GM19324 (cell line): ENCODE measurements around the gene FAM149A.

ENCODE experiments used
- ATAC-seq: cut with Tn5 transposase; IDR thresholded peaks from one replicate; pipeline ENCODE4 v1.9.1; 2021; ENCODE audit warnings: mild to moderate bottlenecking, moderate library complexity; ENCODE audit not compliant: unreplicated experiment, low FRiP score

FAM149A gene

DNA sequence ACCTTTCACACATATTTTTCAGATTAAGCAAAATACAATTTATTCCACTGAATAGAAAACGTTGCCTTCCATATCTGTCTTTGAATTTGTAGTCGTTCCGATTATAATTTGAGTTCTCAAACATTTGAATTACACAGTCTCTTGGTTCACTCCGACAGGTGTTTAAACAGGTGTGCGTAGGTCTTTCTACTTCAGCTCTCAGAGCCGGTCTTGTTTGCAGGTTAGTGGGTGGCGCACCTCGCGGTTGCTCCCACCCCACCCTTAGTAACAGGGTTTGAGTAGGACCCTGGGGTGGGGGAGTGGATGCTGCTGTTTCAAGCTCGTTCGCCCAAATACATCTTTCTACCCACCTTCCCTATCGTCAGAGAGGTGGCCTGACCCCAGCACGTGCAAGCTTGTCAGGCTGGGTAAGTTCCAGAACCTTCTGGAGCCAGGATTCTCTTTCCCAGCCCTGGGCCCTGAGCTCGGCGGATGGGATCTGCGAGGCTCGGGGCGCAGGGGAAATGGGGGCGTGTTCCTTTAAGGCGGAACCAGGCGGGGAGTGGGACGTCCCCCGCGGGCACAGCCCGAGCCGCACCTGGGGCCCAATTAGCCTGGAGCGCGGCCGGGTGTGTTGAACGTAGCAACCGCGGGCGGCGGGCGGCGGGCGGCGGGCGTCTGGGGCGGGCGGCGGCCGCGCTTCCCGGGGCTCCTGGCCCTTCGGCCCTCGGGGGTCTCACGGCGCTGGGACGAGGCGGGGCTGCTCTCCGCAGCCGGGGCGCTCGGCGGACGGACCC is at the start of gene FAM149A:
FAM149A (plus strand) TSS at position 591 of the 776 bp plus-strand sequence.
- peak; percentile 87 for ATAC-seq

DNA sequence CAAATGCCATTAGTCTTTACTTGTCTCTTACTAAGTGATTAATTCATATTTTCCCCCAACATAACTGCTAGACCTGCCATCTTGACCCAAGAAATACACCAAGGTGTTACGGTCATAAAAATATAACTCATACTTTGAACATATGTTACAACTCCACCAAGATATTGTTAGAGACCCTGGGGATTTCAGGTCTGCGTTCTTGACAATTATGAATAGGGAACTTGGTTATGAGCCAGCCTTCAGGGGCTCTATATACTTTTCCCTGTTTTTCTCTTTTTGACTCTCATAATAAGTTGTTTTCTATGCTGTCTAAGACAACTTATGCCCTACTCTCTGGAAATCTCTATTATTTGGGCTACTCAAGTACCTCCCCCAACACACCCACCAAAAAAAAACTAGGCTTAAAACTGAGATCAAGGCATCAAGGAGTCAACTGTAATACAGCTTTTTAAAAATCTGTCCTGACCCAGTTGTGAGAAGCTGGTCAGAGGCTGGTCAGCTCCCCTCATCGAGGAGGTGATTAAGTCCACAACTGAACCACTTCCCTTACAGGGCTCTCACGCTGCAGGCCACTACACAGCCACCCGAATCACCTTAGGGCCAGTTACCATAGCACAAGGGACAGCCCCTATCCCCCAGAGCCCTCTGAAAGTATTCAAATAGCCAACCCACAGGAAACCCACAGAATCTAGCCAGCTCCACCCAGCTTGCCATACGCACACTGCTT is 46.1 kb upstream of the FAM149A start:
- peak; percentile 99 for ATAC-seq

DNA sequence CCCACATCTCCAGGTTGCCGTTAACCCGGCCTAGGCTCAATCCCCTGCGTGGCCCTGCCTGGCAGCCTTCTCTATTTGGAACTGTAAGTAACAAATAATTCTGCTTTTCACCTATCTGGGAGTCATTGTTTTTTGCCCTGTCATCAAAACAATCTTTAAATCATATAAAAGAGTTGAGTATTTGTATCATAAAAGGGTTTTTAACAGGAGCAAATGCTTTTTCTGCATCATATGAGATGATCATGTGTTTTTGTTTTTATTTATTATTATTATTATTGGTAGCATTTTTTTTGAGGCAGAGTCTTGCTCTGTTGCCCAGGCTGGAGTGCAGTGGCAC is 45.6 kb upstream of the FAM149A start:
- ATAC-seq, result no peak

DNA sequence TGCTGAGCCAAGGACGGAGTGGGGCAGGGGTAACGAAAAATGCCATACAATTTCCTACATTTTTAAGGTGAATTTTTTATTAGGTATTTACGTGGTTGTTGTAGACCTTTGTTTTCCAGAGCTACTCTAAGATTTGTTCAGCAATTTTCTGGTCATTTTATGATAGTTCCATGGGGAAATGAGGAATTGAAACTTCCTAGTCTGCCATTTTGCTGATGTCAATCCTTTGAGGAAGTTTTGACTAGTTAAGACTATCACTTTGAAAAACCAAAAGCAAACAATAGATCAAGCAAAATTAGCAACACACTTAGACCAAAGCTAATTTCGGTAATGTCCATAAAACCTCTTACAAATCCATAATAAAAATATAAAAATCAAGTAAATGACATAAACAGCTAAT is 42.6 kb upstream of the FAM149A start:
- ATAC-seq, result no peak

DNA sequence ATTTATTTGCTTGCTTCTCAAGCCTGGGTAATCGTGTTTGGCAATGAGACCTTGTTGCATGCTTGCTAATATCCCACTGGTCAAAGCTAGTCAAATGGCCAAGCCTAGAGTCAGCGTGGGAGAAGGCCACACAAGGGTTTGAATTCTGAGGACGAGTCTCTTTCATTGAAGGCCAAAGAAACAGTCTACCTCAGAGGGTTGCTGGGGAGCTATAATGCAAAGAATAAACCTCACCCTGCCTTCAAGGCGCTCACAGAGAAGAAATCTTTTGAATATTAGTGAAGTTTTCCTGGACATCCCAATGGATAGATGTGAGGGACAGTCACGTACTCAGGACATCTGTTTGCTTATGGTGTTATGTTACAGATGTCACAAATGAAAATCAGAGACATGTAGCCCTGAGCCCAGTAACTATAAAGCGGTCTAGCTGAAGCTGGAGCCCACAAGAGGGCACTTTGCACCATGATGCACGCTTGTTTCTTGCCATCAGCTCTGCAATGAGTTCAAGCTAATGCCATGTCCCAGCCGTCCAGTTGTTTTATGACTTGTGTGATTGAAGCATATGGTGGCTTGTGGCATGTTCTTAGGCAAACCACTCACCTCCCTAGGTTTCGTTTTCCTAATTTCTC is 36.6 kb upstream of the FAM149A start:
- ATAC-seq, result peak; percentile 85

DNA sequence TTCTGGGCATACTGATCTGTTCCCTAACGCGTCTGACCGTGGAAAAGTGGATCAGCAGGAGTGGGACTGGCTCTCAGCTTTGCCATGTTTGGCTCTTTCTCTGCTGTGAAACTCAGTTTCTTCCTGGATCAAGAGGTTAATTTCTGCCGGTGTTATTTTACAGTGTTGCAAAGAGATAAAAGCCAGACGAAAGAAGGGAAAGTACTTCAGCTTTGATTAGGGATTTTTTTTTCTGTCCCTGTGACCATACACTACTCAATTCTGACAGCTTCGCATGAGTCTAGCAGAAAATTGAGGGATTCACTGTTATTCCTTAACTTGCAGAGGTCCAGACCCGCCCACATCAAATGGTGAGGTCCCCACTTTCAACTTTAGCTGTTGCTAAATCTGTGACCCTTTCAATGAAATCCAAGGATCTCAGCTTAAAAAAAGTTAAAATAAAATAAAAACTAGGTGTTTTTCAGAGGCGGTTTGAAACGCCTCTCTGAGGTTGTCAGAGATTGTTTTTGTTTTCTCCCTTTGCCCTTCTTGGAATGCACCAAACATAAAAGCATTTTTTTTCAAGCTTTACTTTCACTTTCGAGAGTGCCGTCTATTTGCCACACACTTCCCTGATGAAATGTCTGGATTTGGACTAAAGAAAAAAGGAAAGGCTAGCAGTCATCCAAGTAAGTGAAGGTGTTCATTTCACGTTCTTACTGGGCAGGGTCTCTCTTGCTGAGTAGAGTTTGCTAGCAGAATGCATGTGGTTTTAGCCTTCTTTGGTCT is 35.7 kb upstream of the FAM149A start, which contains the start of gene TLR3:
TLR3 (plus strand) TSS at position 576 of the 768 bp plus-strand sequence. CDS start 7,464 bp downstream, outside the sequence.
- no peak for ATAC-seq

DNA sequence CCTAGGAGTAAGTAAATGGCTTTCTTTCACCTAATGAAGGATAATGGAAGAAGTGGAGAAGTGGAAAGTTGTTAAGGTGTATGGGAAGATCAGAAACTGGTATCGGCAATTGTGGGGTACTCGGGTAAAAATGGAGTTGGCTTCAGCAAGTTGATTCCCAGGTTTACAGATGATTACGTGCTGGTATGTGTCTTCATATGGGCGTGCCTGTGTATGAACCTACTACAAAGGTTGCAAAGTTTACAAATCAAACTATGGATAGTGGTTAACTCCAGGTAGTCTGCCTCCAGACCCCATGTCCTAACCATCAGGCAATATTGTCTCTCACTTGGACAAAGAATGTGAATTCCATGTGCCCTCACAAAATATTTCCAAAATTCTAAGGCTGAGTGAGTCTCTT is 34.8 kb upstream of the FAM149A start:
- ATAC-seq, result no peak

DNA sequence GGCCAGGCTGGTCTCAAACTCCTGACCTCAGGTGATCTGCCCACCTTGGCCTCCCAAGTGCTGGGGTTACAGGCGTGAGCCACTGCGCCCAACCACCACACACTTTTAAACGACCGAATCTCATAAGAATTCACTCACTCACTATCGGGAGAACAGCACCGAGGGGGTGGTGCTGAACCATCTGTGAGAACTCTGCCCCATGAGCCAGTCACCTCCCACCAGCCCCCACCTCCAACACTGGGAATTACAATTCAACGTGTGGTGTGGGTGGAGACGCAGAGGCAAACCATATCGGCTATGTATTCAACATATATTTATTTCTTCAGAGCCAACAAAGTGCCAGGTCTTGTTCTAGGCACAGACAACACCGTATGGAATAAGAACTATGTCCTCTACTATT is 32.0 kb upstream of the FAM149A start:
- no peak for ATAC-seq

DNA sequence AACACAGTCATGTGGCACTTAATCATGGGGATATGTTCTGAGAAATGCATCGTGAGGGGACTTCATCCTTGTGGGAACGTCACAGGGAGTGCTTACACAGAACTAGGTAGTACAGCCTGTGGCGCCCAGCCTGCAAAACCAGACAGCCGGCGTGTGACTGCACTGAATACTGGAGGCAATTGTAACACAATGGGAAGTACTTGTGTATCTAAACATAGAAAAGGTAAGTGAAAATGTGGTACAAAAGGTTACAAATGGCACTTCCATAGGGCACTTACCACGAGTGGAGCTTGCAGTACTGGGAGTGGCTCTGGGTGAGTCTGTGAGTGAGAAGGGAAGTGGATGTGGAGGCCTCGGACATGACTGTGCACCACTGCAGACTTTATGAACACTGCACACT is 30.3 kb upstream of the FAM149A start:
- ATAC-seq, result no peak

DNA sequence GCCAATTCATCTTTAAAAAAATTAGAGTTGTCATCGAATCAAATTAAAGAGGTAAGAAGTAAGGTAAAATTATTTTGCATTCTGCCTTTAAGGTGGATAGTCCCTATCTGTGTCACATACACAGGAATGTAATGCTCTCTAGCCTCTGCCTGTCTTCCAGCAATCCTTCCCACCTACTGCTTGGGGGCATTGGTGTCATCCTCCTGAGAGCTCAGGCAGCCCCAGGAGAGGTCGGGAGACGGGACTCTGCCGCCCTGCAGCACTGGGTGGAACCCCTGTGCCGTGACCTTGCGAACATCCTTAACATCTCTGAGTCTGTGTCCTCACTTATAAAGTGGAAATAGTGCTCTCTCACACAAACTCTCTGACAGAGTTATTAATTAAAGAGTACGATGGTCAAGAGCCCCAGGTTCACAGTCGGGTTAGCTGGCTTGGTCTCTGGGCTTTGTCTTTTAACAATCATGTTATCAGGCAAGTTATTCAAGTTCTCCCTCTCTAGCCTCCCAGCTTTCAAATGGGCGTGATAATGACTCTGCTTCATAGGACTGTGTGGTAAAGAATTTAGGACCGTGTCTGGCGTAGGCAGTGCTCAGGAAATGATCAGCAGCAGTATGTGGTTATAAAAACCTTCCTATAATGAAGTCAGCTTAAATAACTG is 25.4 kb upstream of the FAM149A start:
- no peak for ATAC-seq

DNA sequence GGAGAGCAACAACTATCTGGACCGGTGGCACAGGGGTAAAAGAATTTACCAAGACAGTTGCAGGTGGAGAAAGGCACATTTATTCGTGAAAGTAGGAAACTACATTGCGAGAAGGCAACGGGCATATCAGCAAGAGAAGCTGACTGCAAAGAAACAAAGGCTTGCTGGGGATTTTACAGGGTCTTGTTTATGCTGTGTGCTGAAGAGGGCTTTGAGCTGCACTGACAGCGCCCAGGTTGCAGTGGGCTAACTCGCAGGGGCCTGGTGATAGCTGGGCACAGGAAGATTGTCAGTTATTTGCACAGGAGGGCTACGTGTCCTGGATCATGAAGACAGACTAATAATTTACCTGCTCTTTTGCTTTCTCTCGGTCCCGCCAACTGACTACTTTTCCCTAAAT is 24.8 kb upstream of the FAM149A start:
- ATAC-seq, result no peak

DNA sequence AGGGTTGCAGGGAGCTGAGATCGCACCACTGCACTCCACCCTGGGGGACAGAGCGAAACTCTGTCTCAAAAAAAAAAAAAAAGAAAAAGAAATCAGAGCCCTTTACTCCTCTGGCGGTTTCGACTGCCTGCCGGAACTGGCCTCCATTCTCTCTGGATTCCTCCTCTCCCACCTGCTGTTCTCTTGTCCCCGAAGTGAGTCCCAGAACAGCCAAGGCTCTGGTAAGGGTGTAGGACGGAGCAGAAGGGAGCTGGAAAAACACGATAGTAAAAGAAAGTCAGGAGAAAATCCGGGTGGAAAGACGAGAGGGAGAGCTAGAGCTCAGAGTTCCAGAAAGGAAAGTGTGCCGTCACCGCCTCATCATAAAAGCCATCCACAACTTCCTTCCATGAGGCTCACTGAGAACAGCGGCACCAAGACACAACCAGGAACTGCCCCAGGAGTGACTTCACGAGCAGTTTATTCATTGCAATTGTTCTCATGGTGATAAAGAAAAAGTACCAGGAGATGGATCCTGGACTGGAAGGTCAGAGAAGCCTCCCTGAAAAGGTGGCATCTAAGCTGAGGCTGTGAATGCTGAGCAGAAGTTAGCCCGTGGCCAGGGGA is 23.2 kb upstream of the FAM149A start:
- no peak for ATAC-seq

DNA sequence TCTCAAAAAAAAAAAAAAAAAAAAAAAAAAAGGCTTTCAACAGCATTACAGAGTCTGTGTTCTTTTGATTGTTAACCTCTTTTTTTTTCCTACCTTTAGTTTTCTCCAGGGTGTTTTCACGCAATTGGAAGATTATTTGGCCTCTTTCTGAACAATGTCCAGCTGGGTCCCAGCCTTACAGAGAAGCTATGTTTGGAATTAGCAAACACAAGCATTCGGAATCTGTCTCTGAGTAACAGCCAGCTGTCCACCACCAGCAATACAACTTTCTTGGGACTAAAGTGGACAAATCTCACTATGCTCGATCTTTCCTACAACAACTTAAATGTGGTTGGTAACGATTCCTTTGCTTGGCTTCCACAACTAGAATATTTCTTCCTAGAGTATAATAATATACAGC is 22.3 kb upstream of the FAM149A start:
- no peak for ATAC-seq

DNA sequence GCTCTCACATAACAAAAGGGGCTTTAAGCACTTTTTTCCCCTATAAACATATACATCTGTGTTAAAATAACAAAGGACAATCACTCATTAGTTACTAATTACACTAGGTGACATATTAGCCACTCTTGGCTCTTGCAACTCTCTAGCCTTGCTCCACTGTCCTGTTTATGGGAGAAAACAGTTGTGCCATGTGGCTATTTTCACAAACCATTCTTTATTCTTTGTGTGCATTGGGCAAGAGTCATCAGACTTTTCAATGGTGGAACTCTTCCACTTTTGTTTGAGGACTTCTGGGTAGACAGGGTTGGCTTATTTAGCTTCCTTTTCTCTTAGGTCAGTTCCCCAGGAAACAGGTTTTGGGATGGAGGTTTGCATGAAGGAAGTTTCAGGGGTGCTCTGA is 16.0 kb upstream of the FAM149A start:
- ATAC-seq, result no peak

DNA sequence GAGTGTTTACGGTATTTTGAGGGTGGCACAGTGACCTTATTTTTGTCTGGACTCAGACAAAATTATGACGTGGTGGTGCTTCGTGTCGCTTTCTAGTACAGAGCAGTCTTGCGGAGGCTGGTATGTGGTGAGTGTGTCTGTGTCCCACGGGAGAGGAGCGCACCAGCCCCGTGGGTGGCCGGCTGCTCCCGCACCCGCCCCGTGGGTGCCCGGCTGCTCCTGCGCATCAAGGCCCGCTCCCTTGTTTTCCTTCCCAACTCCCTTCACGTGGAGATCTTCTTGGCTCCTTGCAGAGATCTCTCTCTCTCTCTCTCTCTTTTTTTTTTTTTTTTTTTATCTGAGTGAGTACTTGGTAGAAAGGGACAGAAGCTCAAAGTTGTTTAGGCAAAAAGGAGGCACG is 12.2 kb upstream of the FAM149A start:
- no peak for ATAC-seq

DNA sequence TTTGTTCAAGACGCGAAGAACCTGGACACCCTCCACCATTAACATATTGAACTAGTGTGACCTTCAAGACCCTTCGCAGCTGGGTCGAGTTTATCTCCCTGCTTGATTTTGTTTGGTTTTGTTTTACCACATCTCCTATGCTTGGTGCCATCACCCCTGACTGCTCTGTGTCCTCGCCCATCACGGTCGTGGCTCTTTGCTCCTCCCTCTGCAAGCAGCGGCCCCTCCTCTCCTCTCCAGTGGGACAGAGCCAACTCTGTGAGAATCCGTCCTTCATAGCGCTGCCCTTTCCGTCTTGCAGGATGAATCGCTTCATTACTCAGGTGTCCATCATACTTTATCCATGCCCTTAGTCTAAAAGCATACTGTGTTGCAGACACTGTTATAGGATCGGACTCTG is 9.1 kb upstream of the FAM149A start:
- no peak for ATAC-seq

DNA sequence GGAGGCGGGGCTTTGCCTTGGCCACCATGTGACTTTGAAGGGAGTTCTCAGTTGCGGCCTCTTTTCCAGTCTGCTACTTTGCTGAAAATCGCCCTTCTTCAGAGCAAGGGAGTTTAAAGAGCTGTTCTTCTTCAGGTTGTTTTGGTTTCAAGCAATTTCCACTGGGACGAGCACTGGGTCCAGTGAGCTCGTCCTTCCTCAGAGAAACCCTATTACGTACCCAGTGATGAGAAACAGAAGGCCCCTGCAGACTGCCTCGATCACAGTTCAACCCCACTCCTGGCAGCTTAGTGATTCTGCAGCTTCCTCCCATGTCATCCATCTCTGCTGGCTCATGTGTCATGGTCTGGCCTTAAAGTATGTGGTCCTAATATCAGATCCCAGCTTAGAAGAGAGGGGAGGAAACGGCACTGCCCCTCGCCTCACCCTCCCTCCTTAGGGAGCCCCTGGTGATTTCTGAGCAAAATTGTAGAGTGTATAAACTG is 7.8 kb upstream of the FAM149A start:
- no peak for ATAC-seq

DNA sequence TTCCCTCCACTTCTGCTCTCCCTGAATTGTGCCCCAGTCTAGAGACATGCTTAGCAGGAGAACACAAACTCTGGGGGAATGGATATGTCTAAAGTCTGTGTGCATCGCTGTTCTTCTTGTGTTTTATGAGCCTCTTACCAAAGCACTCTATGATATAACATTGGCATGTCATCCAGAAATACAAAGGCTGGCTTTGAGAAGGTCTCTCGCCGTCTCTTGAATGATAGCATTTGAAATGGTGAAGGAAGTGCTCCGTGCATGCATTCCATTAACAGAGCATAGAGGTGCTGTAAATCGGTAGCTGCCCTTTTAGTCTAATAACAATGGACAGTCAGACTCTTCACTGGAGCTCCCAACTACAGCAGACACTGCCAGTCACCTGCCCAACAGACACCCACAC is 7.1 kb upstream of the FAM149A start:
- ATAC-seq, result no peak

DNA sequence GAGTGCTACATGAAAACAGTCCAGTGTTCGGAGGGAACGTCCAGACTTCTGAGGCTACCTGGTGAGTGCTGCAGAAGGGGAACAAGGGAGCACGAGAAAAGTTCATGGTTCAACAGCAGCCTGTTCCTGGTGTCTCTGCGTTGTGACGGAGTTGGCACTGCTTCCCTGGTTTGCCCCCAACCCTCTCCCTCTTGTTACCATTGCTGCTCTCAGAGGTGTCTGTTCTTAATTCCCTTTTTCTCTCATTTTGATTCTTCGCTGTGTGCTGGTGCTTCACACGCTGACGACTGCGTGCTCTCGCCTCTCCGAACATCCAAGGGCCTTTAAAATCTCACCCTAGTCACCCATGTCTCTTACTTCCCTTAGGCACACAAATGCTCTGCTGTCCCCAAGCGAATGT is 1.6 kb upstream of the FAM149A start:
- no peak for ATAC-seq
